Neural cell (in vitro differentiated cells): ENCODE measurements around the gene RRAGD. TPM values are rescaled to one million over a fixed set of nuclear protein-coding genes. Genes with fewer than 3 reads are reported as not detected.

Experiments
- H2AFZ ChIP-seq: fragments of 200-600, 300-800 bp; sonication (generic), shearing (Covaris generic); 2 replicates; pipeline ENCODE4 v1.6.0; 2014; ENCODE audit warnings: low read depth, mild to moderate bottlenecking, antibody characterized with exemption, low read length, moderate library complexity
- H3F3A ChIP-seq: fragments of 200-600 bp; shearing (Covaris generic); 2 replicates; pipeline ENCODE4 v1.6.1; 2016; ENCODE audit warnings: mild to moderate bottlenecking, moderate library complexity, mixed read lengths, antibody characterized with exemption, low read length; ENCODE audit not compliant: insufficient read depth, poor library complexity, severe bottlenecking
- H3K27ac ChIP-seq: fragments of 200-600, 300-800 bp; sonication (generic), shearing (Covaris generic); 2 replicates; pipeline ENCODE4 v1.5.1; 2014; ENCODE audit warnings: mild to moderate bottlenecking, low read length, moderate library complexity
- H3K27me3 ChIP-seq: fragments of 300-800, 200-600 bp; sonication (generic), shearing (Covaris generic); 2 replicates; pipeline ENCODE4 v1.6.0; 2014; ENCODE audit warnings: mild to moderate bottlenecking, low read depth, low read length, moderate library complexity; ENCODE audit not compliant: insufficient read depth
- H3K36me3 ChIP-seq: fragments of 300-800, 200-600 bp; sonication (generic), shearing (Covaris generic); 2 replicates; pipeline ENCODE4 v1.5.1; 2014; ENCODE audit warnings: mild to moderate bottlenecking, antibody characterized with exemption, low read length, moderate library complexity; ENCODE audit not compliant: insufficient read depth
- H3K4me2 ChIP-seq: fragments of 300-800, 200-600 bp; sonication (generic), shearing (Covaris generic); 2 replicates; pipeline ENCODE4 v1.6.0; 2014; ENCODE audit warnings: mild to moderate bottlenecking, low read length
- H3K4me3 ChIP-seq: fragments of 300-800, 200-600 bp; sonication (generic), shearing (Covaris generic); 2 replicates; pipeline ENCODE4 v1.5.1; 2014; ENCODE audit warnings: mild to moderate bottlenecking, low read length, moderate library complexity
- H3K79me2 ChIP-seq: fragments of 200-600 bp; shearing (Covaris generic); replicated peaks from 2 replicates; pipeline ENCODE4 v1.6.0; 2014; ENCODE audit warnings: mild to moderate bottlenecking, low read length, moderate library complexity; ENCODE audit not compliant: insufficient read depth
- H3K9ac ChIP-seq: fragments of 300-800, 200-600 bp; sonication (generic), shearing (Covaris generic); 2 replicates; pipeline ENCODE4 v1.6.1; 2016; ENCODE audit warnings: mild to moderate bottlenecking, low read length, mixed read lengths
- H3K9me2 ChIP-seq: fragments of 200-600 bp; shearing (Covaris generic); 2 replicates; pipeline ENCODE4 v1.6.1; 2016; ENCODE audit warnings: mild to moderate bottlenecking, low read length, mixed read lengths; ENCODE audit not compliant: insufficient read depth
- H3K9me3 ChIP-seq: fragments of 200-600, 300-800 bp; sonication (generic), shearing (Covaris generic); 2 replicates; pipeline ENCODE4 v1.6.1; 2016; ENCODE audit warnings: mild to moderate bottlenecking, mixed run types, low read length, moderate library complexity, mixed read lengths
- H4K20me1 ChIP-seq: fragments of 200-600 bp; shearing (Covaris generic); 2 replicates; pipeline ENCODE4 v1.6.1; 2016; ENCODE audit warnings: mild to moderate bottlenecking, mixed run types; ENCODE audit not compliant: insufficient read depth
- CTCF ChIP-seq: fragments of 450-650 bp; IDR thresholded peaks from 2 replicates; pipeline ENCODE4 v1.5.1; 2014; ENCODE audit warnings: antibody characterized with exemption, mild to moderate bottlenecking, moderate library complexity; ENCODE audit not compliant: poor library complexity, severe bottlenecking
- EP300 ChIP-seq: fragments of 450-650 bp; conservative IDR thresholded peaks from 2 replicates; pipeline ENCODE4 v1.6.1; 2014; ENCODE audit warnings: antibody characterized with exemption, mild to moderate bottlenecking, moderate library complexity; ENCODE audit not compliant: poor library complexity, severe bottlenecking
- EZH2 ChIP-seq: fragments of 200-600, 300-800 bp; shearing (Covaris generic), sonication (generic); IDR thresholded peaks from 2 replicates; pipeline ENCODE4 v1.6.1; 2014; ENCODE audit warnings: antibody characterized with exemption, low read length, borderline replicate concordance, mild to moderate bottlenecking; ENCODE audit not compliant: insufficient read depth, poor library complexity, severe bottlenecking
- MXI1 ChIP-seq: fragments of 450-650 bp; conservative IDR thresholded peaks from 2 replicates; pipeline ENCODE4 v1.6.1; 2014; ENCODE audit warnings: antibody characterized with exemption, mild to moderate bottlenecking; ENCODE audit not compliant: poor library complexity, severe bottlenecking
- POLR2AphosphoS5 ChIP-seq: IDR thresholded peaks from 2 replicates; pipeline ENCODE4 v1.6.1; 2012
- RAD21 ChIP-seq: fragments of 450-650 bp; conservative IDR thresholded peaks from 2 replicates; pipeline ENCODE4 v1.6.1; 2014; ENCODE audit warnings: antibody characterized with exemption, mild to moderate bottlenecking, moderate library complexity
- SMC3 ChIP-seq: fragments of 450-650 bp; conservative IDR thresholded peaks from 2 replicates; pipeline ENCODE4 v1.6.1; 2014; ENCODE audit warnings: antibody characterized with exemption, mild to moderate bottlenecking, moderate library complexity; ENCODE audit not compliant: poor library complexity
- TAF1 ChIP-seq: IDR thresholded peaks from 2 replicates; pipeline ENCODE4 v1.6.1; 2012; ENCODE audit warnings: low read depth
- polyA plus RNA-seq: library from polyadenylated mRNA; depleted of rRNA; stranded (reverse); fragments of >200 nt; gene quantifications from 2 replicates; pipeline ENCODE4 v1.2.3, GENCODE V29; 2014
- TF ChIP-seq, protein P1 (sequence below): IDR thresholded peaks from 2 replicates; pipeline ENCODE4 v1.6.1; 2012; ENCODE audit warnings: borderline replicate concordance

RRAGD gene
- polyA plus RNA-seq, 1 donor from 2014 or later: 34.1 TPM

DNA sequence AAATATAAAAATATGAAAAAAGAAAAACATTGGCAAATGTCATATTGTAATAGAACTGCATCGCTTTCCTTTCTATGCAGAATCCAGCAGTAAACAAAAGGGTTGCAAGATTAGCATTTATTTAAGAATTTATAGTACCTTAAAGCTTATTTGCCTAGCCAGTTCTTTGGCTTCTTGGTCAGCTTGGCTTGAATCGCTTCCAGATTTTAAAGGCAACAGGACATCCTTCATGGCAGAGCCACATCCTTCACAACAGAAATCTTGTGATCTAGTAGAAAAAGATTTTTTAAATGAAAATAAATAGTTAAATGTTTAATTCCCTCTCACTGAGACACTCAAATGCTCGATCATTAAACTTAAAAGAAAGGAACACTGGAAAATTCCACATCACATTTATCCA is 76.9 kb downstream of the RRAGD start:
- H3F3A ChIP-seq: no peaks in the 10 kb centered on the region
- H3K9me3 ChIP-seq: no peaks in the 10 kb centered on the region
- no peaks in the 10 kb centered on the region for H3K9me2 ChIP-seq
- no peaks in the 10 kb centered on the region for H3K79me2 ChIP-seq
- peaks cover 8% of the 10 kb centered on the region for H3K36me3 ChIP-seq
- no peaks in the 10 kb centered on the region for H3K27me3 ChIP-seq
- no peak overlapping the region for H2AFZ ChIP-seq
- H3K4me3 ChIP-seq: no peak overlapping the region
- no peaks in the 10 kb centered on the region for H4K20me1 ChIP-seq
- TF ChIP-seq, protein P1, sequence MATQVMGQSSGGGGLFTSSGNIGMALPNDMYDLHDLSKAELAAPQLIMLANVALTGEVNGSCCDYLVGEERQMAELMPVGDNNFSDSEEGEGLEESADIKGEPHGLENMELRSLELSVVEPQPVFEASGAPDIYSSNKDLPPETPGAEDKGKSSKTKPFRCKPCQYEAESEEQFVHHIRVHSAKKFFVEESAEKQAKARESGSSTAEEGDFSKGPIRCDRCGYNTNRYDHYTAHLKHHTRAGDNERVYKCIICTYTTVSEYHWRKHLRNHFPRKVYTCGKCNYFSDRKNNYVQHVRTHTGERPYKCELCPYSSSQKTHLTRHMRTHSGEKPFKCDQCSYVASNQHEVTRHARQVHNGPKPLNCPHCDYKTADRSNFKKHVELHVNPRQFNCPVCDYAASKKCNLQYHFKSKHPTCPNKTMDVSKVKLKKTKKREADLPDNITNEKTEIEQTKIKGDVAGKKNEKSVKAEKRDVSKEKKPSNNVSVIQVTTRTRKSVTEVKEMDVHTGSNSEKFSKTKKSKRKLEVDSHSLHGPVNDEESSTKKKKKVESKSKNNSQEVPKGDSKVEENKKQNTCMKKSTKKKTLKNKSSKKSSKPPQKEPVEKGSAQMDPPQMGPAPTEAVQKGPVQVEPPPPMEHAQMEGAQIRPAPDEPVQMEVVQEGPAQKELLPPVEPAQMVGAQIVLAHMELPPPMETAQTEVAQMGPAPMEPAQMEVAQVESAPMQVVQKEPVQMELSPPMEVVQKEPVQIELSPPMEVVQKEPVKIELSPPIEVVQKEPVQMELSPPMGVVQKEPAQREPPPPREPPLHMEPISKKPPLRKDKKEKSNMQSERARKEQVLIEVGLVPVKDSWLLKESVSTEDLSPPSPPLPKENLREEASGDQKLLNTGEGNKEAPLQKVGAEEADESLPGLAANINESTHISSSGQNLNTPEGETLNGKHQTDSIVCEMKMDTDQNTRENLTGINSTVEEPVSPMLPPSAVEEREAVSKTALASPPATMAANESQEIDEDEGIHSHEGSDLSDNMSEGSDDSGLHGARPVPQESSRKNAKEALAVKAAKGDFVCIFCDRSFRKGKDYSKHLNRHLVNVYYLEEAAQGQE: no peak
- H3K4me2 ChIP-seq: no peak overlapping the region
- H3K9ac ChIP-seq: no peak overlapping the region
- H3K27ac ChIP-seq: no peak overlapping the region

- Histone ChIP-seq H2AFZ (no peak overlapping the region), H3F3A (no peaks in the 10 kb centered on the region), H3K9ac (no peak overlapping the region), H3K36me3 (no peaks in the 10 kb centered on the region), H4K20me1 (no peaks in the 10 kb centered on the region), H3K9me2 (no peaks in the 10 kb centered on the region), H3K4me3 (no peak overlapping the region), H3K4me2 (no peak overlapping the region), H3K79me2 (no peaks in the 10 kb centered on the region), H3K27me3 (no peaks in the 10 kb centered on the region), H3K9me3 (no peaks in the 10 kb centered on the region), H3K27ac (no peak overlapping the region)
- TF ChIP-seq, protein P1: no peak
These were observed 81.2 kb downstream of the RRAGD start for GRCh38 chr6:89330910-89331309.

GRCh38 chr6:89328976-89329375 is 83.1 kb downstream of the RRAGD start:
- no peak for TF ChIP-seq MXI1
- TF ChIP-seq POLR2AphosphoS5: no peak
- no peak for TF ChIP-seq SMC3
- no peak for TF ChIP-seq RAD21
- no peak for TF ChIP-seq CTCF
- no peak for TF ChIP-seq EP300
- TF ChIP-seq, protein P1: no peak
- no peak for TF ChIP-seq EZH2
- TF ChIP-seq TAF1: no peak
- Histone ChIP-seq H3K9me2 (no peaks in the 10 kb centered on the region), H3K27me3 (no peaks in the 10 kb centered on the region), H4K20me1 (no peaks in the 10 kb centered on the region), H3K9ac (no peak overlapping the region), H3K36me3 (no peaks in the 10 kb centered on the region), H3F3A (no peaks in the 10 kb centered on the region), H3K4me3 (no peak overlapping the region), H3K4me2 (no peak overlapping the region), H3K79me2 (no peaks in the 10 kb centered on the region), H3K27ac (no peak overlapping the region), H3K9me3 (no peaks in the 10 kb centered on the region), H2AFZ (no peak overlapping the region)
